OCI-LY1 (cell line): Measurements from ENCODE around the gene HLCS.

Source experiments
- H2AFZ ChIP-seq: fragments of 200-600 bp; sonication (generic), shearing (Covaris generic); 2 replicates; pipeline ENCODE4 v1.6.0; 2014; ENCODE audit warnings: antibody characterized with exemption, mild to moderate bottlenecking, low read length
- H3F3A ChIP-seq: fragments of 200-600 bp; sonication (generic), shearing (Covaris generic); 2 replicates; pipeline ENCODE4 v1.6.0; 2014; ENCODE audit warnings: mild to moderate bottlenecking, antibody characterized with exemption, low read length, moderate library complexity; ENCODE audit not compliant: insufficient read depth
- H3K27ac ChIP-seq: fragments of 200-600 bp; sonication (generic); 2 replicates; pipeline ENCODE4 v1.5.1; 2014; ENCODE audit warnings: low read length, mixed run types, mild to moderate bottlenecking, low read depth; ENCODE audit not compliant: poor library complexity, severe bottlenecking
- H3K27me3 ChIP-seq: fragments of 200-600 bp; sonication (generic); 2 replicates; pipeline ENCODE4 v1.6.0; 2014; ENCODE audit warnings: antibody characterized with exemption, mild to moderate bottlenecking, low read length, moderate library complexity; ENCODE audit not compliant: insufficient read depth
- H3K36me3 ChIP-seq: fragments of 200-600 bp; sonication (generic); 2 replicates; pipeline ENCODE4 v1.6.1; 2014; ENCODE audit warnings: mild to moderate bottlenecking, antibody characterized with exemption, low read length, moderate library complexity, mixed read lengths; ENCODE audit not compliant: insufficient read depth
- H3K4me1 ChIP-seq: fragments of 200-600 bp; sonication (generic); 2 replicates; pipeline ENCODE4 v1.5.1; 2014; ENCODE audit warnings: mild to moderate bottlenecking, low read length, moderate library complexity; ENCODE audit not compliant: insufficient read depth, severe bottlenecking
- H3K4me2 ChIP-seq: fragments of 200-600 bp; sonication (generic), shearing (Covaris generic); 2 replicates; pipeline ENCODE4 v1.6.1; 2014; ENCODE audit warnings: low read length
- H3K4me3 ChIP-seq: fragments of 200-600 bp; sonication (generic); 2 replicates; pipeline ENCODE4 v1.5.1; 2014; ENCODE audit warnings: low read length, low read depth, mild to moderate bottlenecking, mixed read lengths; ENCODE audit not compliant: poor library complexity, severe bottlenecking
- H3K79me2 ChIP-seq: fragments of 200-600 bp; shearing (Covaris generic); 2 replicates; pipeline ENCODE4 v1.6.1; 2016; ENCODE audit warnings: mixed run types, low read length, mixed read lengths; ENCODE audit not compliant: insufficient read depth
- H3K9ac ChIP-seq: fragments of 200-600 bp; sonication (generic), shearing (Covaris generic); 2 replicates; pipeline ENCODE4 v1.6.1; 2014; ENCODE audit warnings: mild to moderate bottlenecking, low read length, mixed read lengths
- H3K9me2 ChIP-seq: fragments of 200-600 bp; sonication (generic), shearing (Covaris generic); 2 replicates; pipeline ENCODE4 v1.6.1; 2014; ENCODE audit warnings: low read depth, mild to moderate bottlenecking, low read length, mixed read lengths
- H3K9me3 ChIP-seq: fragments of 200-600 bp; shearing (Covaris generic); 2 replicates; pipeline ENCODE4 v1.6.1; 2014; ENCODE audit warnings: low read length, mixed read lengths
- H4K20me1 ChIP-seq: fragments of 200-600 bp; sonication (generic), shearing (Covaris generic); 2 replicates; pipeline ENCODE4 v1.6.0; 2016; ENCODE audit warnings: mild to moderate bottlenecking, low read length; ENCODE audit not compliant: insufficient read depth
- EZH2 ChIP-seq: fragments of 200-600 bp; sonication (generic), shearing (Covaris generic); IDR thresholded peaks from 2 replicates; pipeline ENCODE4 v1.8.0; 2017; ENCODE audit warnings: borderline replicate concordance, mixed run types, mild to moderate bottlenecking, antibody characterized with exemption, low read length, moderate library complexity, mixed read lengths
- TF ChIP-seq, protein P1 (sequence below): fragments of 200-600 bp; sonication (generic), shearing (Covaris generic); IDR thresholded peaks from 2 replicates; pipeline ENCODE4 v1.5.1; 2017; ENCODE audit warnings: mild to moderate bottlenecking, antibody characterized with exemption, low read length, moderate library complexity, mixed read lengths

Gene HLCS

GRCh38 chr21:36763305-36763704 lies 203.2 kb downstream of the HLCS start:
- TF ChIP-seq EZH2 = no peak
- TF ChIP-seq, protein P1, sequence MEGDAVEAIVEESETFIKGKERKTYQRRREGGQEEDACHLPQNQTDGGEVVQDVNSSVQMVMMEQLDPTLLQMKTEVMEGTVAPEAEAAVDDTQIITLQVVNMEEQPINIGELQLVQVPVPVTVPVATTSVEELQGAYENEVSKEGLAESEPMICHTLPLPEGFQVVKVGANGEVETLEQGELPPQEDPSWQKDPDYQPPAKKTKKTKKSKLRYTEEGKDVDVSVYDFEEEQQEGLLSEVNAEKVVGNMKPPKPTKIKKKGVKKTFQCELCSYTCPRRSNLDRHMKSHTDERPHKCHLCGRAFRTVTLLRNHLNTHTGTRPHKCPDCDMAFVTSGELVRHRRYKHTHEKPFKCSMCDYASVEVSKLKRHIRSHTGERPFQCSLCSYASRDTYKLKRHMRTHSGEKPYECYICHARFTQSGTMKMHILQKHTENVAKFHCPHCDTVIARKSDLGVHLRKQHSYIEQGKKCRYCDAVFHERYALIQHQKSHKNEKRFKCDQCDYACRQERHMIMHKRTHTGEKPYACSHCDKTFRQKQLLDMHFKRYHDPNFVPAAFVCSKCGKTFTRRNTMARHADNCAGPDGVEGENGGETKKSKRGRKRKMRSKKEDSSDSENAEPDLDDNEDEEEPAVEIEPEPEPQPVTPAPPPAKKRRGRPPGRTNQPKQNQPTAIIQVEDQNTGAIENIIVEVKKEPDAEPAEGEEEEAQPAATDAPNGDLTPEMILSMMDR = no peak
- H4K20me1 ChIP-seq = no peaks in the 10 kb centered on the region
- H3K9me2 ChIP-seq = no peaks in the 10 kb centered on the region
- no peaks in the 10 kb centered on the region for H3K9me3 ChIP-seq
- no peaks in the 10 kb centered on the region for H3F3A ChIP-seq
- H3K27me3 ChIP-seq = no peaks in the 10 kb centered on the region
- no peaks in the 10 kb centered on the region for H3K36me3 ChIP-seq
- no peak overlapping the region for H3K4me2 ChIP-seq
- H3K9ac ChIP-seq = no peak overlapping the region
- no peak overlapping the region for H3K27ac ChIP-seq
- H3K4me1 ChIP-seq = no peaks in the 10 kb centered on the region
- H2AFZ ChIP-seq = no peak overlapping the region
- H3K79me2 ChIP-seq = no peaks in the 10 kb centered on the region
- H3K4me3 ChIP-seq = no peak overlapping the region

DNA sequence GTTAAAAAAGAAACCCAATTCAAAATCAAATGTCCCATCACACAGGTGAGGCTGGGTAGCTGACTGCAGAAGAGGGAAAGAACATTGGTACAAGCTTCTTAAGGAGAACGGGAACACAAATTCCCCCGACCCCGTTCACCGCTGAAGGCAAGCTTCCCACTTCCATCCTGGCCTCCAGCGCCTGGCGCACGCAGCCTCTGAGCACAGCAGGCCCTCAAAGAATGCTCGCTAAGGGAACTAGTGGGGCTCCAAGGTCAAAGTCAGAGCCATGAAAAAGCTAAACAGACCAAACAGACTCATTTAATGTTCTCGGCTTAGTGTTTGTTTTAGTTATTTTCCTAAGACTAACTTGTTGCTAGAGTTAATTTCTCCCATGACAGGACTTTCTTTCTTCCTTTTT lies 203.8 kb downstream of the HLCS start:
- no peaks in the 10 kb centered on the region for H3K9me3 ChIP-seq
- H3K4me3 ChIP-seq = no peak overlapping the region
- H3F3A ChIP-seq = no peaks in the 10 kb centered on the region
- no peaks in the 10 kb centered on the region for H3K4me1 ChIP-seq
- H3K4me2 ChIP-seq = no peak overlapping the region
- no peaks in the 10 kb centered on the region for H3K36me3 ChIP-seq
- no peak overlapping the region for H3K9ac ChIP-seq
- no peaks in the 10 kb centered on the region for H3K27me3 ChIP-seq
- TF ChIP-seq EZH2 = no peak
- TF ChIP-seq, protein P1 = no peak
- no peak overlapping the region for H3K27ac ChIP-seq
- H3K9me2 ChIP-seq = no peaks in the 10 kb centered on the region
- H3K79me2 ChIP-seq = no peaks in the 10 kb centered on the region
- H2AFZ ChIP-seq = no peak overlapping the region
- H4K20me1 ChIP-seq = no peaks in the 10 kb centered on the region

GRCh38 chr21:36761685-36762084 lies 204.8 kb downstream of the HLCS start:
- Histone ChIP-seq H3K27me3 (no peaks in the 10 kb centered on the region), H3K4me2 (no peak overlapping the region), H3K9ac (no peak overlapping the region), H3F3A (no peaks in the 10 kb centered on the region), H3K4me1 (no peaks in the 10 kb centered on the region), H3K27ac (no peak overlapping the region), H3K79me2 (no peaks in the 10 kb centered on the region), H3K9me3 (no peaks in the 10 kb centered on the region), H3K9me2 (no peaks in the 10 kb centered on the region), H3K36me3 (no peaks in the 10 kb centered on the region), H3K4me3 (no peak overlapping the region), H2AFZ (no peak overlapping the region), H4K20me1 (no peaks in the 10 kb centered on the region)
- TF ChIP-seq, protein P1 = no peak
- no peak for TF ChIP-seq EZH2
